ENCODE results near the gene PRDM2.

Gene PRDM2

GRCh38 chr1:13817906-13818305 lies 117.9 kb downstream of the PRDM2 start:
- no peak for ATAC-seq

GRCh38 chr1:13818926-13819325 lies 118.9 kb downstream of the PRDM2 start:
- no peak for ATAC-seq
- TF ChIP-seq GLIS3 (CRISPR knock-in tag; IDR thresholded peaks at IDR 0.05) (no peak), ZNF8 (CRISPR knock-in tag; IDR thresholded peaks at IDR 0.05) (no peak), PATZ1 (CRISPR knock-in tag; IDR thresholded peaks at IDR 0.05; ENCODE audit: borderline replicate concordance) (no peak), TSHZ2 (CRISPR knock-in tag; IDR thresholded peaks at IDR 0.05) (no peak), ZFP30 (CRISPR knock-in tag; IDR thresholded peaks at IDR 0.05) (no peak), RARB (CRISPR knock-in tag; IDR thresholded peaks at IDR 0.05) (no peak), ZC3H10 (CRISPR knock-in tag; IDR thresholded peaks at IDR 0.05) (no peak)

More at GRCh38 chr1:13817906-13818305, 117.9 kb downstream of the PRDM2 start:
- TF ChIP-seq ESRRG (CRISPR knock-in tag; IDR thresholded peaks at IDR 0.05) (no peak), ZNF565 (CRISPR knock-in tag; conservative IDR thresholded peaks at IDR 0.05; ENCODE audit: low read depth) (no peak), GLIS3 (CRISPR knock-in tag; IDR thresholded peaks at IDR 0.05) (no peak), CSDC2 (CRISPR knock-in tag; IDR thresholded peaks at IDR 0.05) (no peak), ARNTL (CRISPR knock-in tag; IDR thresholded peaks at IDR 0.05; ENCODE audit: borderline replicate concordance, low read depth) (no peak), SNAI2 (CRISPR knock-in tag; IDR thresholded peaks at IDR 0.05) (no peak), ZC3H10 (CRISPR knock-in tag; IDR thresholded peaks at IDR 0.05) (no peak), ZFP3 (CRISPR knock-in tag; IDR thresholded peaks at IDR 0.05) (no peak), POU6F1 (CRISPR knock-in tag; IDR thresholded peaks at IDR 0.05; ENCODE audit: borderline replicate concordance, low read depth) (no peak), CSRNP3 (CRISPR knock-in tag; IDR thresholded peaks at IDR 0.05) (no peak), ZFP30 (CRISPR knock-in tag; IDR thresholded peaks at IDR 0.05) (no peak), CREB5 (CRISPR knock-in tag; IDR thresholded peaks at IDR 0.05; ENCODE audit: low read depth) (no peak), TSHZ2 (CRISPR knock-in tag; IDR thresholded peaks at IDR 0.05) (no peak), BACH2 (CRISPR knock-in tag; IDR thresholded peaks at IDR 0.05; ENCODE audit: borderline replicate concordance) (no peak), ZNF70 (CRISPR knock-in tag; IDR thresholded peaks at IDR 0.05) (no peak), PATZ1 (CRISPR knock-in tag; IDR thresholded peaks at IDR 0.05; ENCODE audit: borderline replicate concordance) (no peak), RARB (CRISPR knock-in tag; IDR thresholded peaks at IDR 0.05) (no peak)

All from SK-N-SH treated with all-trans-retinoic acid at 6 μM for 48 hours (cell line).